ENCODE data around the gene TEX2. TPM values are rescaled to one million over a fixed set of nuclear protein-coding genes. Genes with fewer than 3 reads are reported as not detected.
"Not testable (repeated sequence)": the region's sequence is repeated elsewhere in the genome, so short reads cannot be mapped to it uniquely, and the experiment has no call there.

TEX2 gene
- total RNA-seq, 3 donors from 2014 or later, result 18.4 to 20.4 (median 19.9) TPM

DNA sequence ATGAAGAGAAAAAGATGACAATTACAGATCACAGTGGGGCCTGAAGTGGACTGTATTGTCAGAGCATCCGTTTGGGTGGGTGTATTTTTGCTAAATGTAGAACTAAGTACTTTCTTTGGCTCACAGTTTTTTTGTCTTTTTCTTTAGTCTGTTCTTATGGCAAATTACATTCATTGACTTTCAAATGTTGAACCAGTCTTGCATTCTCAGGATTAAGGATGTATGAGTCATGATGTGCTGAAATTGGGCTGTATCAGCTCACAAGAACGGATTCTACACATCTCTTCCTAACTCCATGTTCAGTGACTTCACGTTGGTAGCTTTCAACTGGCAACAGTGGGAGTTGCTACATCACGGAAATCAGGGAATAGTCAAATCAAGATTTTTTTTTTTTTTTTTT, 66.5 kb downstream of the TEX2 start:
- peaks cover 4% of the 10 kb centered on the region for H3K9me3 Mint-ChIP-seq
- H3K36me3 Mint-ChIP-seq (ENCODE audit: insufficient read depth), result peaks cover 14% of the 10 kb centered on the region
- DNase-seq (no peak), ATAC-seq (no peak)
- no peaks in the 10 kb centered on the region for H3K27me3 Mint-ChIP-seq (ENCODE audit: low read depth)
- no peak overlapping the region for H3K4me3 Mint-ChIP-seq
- peaks cover 15% of the 10 kb centered on the region for H3K4me1 Mint-ChIP-seq (ENCODE audit: low read depth)

GRCh38 chr17:64193561-64193960, 69.5 kb downstream of the TEX2 start:
- Mint-ChIP-seq H3K4me3 (no peak overlapping the region), H3K27me3 (ENCODE audit: low read depth) (no peaks in the 10 kb centered on the region), H3K4me1 (ENCODE audit: low read depth) (no peaks in the 10 kb centered on the region), H3K36me3 (ENCODE audit: insufficient read depth) (peaks cover 14% of the 10 kb centered on the region), H3K9me3 (peaks cover 4% of the 10 kb centered on the region)
- DNase-seq, result no peak
- no peak for ATAC-seq

- H3K4me3 Mint-ChIP-seq, result no peak overlapping the region
- no peak for ATAC-seq
- H3K36me3 Mint-ChIP-seq (ENCODE audit: insufficient read depth), result peaks cover 18% of the 10 kb centered on the region
- H3K4me1 Mint-ChIP-seq (ENCODE audit: low read depth), result no peaks in the 10 kb centered on the region
- peaks cover 3% of the 10 kb centered on the region for H3K9me3 Mint-ChIP-seq
- DNase-seq, result no peak
- no peaks in the 10 kb centered on the region for H3K27me3 Mint-ChIP-seq (ENCODE audit: low read depth)
Measured at GRCh38 chr17:64192589-64192988, 70.5 kb downstream of the TEX2 start.

DNA sequence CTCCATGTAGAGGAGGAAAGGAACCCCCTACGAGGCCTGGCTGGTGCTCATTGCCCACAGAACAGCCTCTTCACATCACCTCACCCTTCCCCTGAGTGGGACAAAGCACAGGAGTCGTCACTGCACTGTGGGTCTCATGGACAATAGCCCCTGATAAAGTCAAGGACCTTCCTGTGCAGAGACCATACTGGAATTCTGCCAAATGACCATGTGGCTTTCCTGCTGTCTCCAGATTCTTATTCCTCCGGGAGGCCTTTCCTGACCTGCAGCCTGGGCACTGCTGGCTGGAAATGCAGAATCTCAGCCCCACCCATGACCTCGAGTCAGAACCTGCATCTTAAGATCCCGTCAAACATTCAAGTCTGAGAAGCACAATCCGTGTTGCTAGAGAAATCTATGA, 72.6 kb downstream of the TEX2 start:
- Mint-ChIP-seq H3K36me3 (ENCODE audit: insufficient read depth) (peaks cover 26% of the 10 kb centered on the region), H3K9me3 (no peaks in the 10 kb centered on the region), H3K4me3 (no peak overlapping the region), H3K4me1 (ENCODE audit: low read depth) (no peaks in the 10 kb centered on the region), H3K27me3 (ENCODE audit: low read depth) (no peaks in the 10 kb centered on the region)
- DNase-seq (no peak), ATAC-seq (no peak)

DNA sequence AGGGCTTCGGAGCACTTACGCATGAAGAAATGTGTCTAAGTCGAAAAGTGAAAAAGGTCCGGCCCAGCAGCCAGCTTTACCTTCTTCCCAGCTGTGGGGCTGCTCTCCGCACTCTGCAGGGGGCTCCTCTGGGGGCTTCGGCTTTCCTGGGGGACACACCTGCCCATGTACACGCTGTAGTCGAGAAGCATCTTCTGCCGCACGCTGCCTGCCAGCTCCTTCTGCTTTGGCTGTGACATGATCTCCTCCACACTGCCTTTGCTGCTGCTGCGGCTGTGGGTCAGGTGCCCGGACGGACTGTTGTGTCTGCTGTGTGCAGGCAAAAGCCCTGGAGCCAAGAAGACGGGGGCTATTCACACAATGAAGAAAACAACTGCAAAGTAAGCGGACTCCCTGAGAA, 75.0 kb downstream of the TEX2 start:
- Mint-ChIP-seq H3K4me3 (no peak overlapping the region), H3K27me3 (ENCODE audit: low read depth) (no peaks in the 10 kb centered on the region), H3K36me3 (ENCODE audit: insufficient read depth) (peaks cover 21% of the 10 kb centered on the region), H3K4me1 (ENCODE audit: low read depth) (peaks cover 4% of the 10 kb centered on the region), H3K9me3 (no peaks in the 10 kb centered on the region)
- ATAC-seq (no peak), DNase-seq (no peak)

DNA sequence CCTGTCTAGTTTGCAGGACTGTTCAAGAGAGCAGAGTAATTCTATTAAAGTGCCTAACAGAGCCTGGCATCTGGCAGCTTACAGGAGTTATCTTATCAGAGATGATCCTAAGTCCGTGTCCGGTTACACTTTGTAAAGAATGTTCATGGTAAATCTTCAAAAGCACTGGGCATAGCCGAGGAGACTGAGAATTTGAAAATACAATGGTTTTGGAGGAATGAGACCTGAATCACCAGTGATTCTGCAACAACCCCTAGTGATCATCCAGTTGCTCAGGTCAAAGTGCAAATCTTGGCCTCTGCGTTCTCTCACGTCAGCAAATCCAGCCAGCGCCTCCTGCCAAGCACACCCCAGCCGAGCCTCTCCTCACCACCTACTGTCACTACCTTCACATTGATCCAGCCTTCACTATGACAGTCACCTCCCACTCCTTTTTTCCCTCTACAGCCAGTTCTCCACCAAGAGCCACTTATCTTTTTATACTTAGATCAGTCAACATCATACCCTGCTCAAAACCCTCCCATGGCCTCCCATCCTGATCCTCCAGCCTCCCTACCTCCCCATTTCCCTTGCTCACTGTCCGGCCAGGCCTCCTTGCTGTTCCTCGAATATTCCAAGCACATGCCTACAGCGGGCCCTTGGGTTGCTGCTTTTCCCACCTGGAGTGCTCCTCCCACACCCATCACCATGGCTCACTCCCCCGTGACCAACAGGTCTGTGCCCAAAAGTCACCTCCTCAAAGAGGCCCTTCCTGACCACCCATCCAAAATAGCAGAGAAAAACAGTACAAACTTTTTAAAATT, 75.8 kb downstream of the TEX2 start:
- peaks cover 17% of the 10 kb centered on the region for H3K36me3 Mint-ChIP-seq (ENCODE audit: insufficient read depth)
- DNase-seq (no peak), ATAC-seq (no peak)
- no peaks in the 10 kb centered on the region for H3K27me3 Mint-ChIP-seq (ENCODE audit: low read depth)
- H3K9me3 Mint-ChIP-seq, result no peaks in the 10 kb centered on the region
- H3K4me3 Mint-ChIP-seq, result no peak overlapping the region
- peaks cover 4% of the 10 kb centered on the region for H3K4me1 Mint-ChIP-seq (ENCODE audit: low read depth)

DNA sequence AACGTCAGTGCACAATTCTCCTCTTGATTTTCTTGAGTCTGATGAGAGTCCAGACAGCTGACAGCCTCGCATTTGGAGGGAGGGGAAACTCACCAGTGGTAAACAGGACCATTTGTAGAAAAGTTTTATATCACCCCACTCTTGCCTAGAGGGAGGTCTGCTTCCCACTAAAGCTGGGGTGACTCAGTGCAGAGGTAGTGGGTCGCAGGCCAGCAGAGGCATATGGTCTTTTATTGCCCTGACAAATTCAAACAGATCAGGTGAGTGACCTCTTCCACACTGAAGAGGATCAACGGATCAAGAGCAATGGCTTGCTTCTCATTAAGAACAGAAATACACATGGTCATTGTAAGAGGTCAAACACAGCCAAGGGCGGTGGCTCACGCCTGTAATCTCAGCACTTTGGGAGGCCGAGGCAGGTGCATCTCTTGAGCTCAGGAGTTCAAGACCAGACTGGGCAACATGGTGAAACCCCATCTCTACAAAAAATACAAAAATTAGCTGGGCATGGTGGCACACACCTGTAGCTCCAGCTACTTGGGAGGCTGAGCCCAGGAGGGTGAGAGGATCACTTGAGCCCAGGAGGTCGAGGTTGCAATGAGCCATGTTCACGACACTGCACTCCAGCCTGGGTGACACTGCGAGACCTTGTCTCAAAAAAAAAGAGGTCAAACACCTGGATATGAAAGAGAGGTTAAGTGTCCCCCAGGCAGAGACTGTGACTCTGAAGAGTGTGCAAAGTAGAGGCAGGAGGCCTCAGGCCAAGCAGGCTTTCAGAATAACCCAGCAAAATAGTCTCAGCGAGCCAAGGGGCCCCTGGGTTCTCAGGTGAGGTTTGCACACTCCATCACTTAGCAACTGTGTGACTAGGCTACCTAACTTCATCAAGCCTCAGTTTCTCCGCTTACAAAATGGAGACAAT, 76.6 kb downstream of the TEX2 start:
- Mint-ChIP-seq H3K9me3 (no peaks in the 10 kb centered on the region), H3K36me3 (ENCODE audit: insufficient read depth) (peaks cover 19% of the 10 kb centered on the region), H3K4me3 (no peak overlapping the region), H3K4me1 (ENCODE audit: low read depth) (peaks cover 4% of the 10 kb centered on the region), H3K27me3 (ENCODE audit: low read depth) (no peaks in the 10 kb centered on the region)
- DNase-seq (no peak), ATAC-seq (no peak)

DNA sequence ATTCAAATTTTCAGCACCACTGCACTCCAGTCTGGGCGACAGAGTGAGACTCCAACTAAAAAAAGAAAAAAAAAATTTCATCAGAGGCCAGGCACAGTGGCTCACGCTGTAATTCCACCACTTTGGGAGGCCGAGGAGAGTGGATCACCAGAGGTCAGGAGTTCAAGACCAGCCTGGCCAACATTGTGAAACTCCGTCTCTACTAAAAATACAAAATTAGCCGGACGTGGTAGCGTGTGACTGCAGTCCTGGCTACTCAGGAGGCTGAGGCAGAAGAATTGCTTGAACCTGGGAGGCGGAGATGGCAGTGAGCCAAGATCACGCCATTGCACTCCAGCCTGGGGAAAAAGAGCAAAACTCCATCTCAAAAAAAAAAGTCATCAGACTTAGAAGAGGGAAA, 77.5 kb downstream of the TEX2 start:
- H3K27me3 Mint-ChIP-seq (ENCODE audit: low read depth); ATAC-seq; H3K9me3 Mint-ChIP-seq; H3K4me1 Mint-ChIP-seq (ENCODE audit: low read depth); DNase-seq; H3K4me3 Mint-ChIP-seq: not testable (repeated sequence)
- peaks cover 19% of the 10 kb centered on the region for H3K36me3 Mint-ChIP-seq (ENCODE audit: insufficient read depth)

DNA sequence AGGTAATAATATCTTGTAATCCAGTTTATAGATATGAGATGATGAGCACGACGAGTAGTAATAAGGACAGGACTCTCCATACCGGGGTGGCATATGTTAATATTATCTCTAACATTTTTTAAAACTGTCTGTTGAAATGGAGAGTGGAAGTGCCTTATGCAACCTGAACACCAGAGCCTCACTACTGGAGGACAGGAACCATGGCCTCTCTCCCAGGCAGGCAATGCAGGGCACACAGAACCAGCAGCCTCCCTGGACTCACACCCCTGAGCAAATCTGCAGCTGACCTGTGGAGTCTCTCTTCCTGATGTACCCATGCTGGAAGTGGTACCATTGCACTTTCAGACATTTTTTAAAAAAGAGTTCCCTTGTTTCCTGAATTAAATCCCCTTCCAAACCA, 78.0 kb downstream of the TEX2 start:
- H3K9me3 Mint-ChIP-seq, result no peaks in the 10 kb centered on the region
- H3K27me3 Mint-ChIP-seq (ENCODE audit: low read depth), result no peaks in the 10 kb centered on the region
- peaks cover 4% of the 10 kb centered on the region for H3K4me1 Mint-ChIP-seq (ENCODE audit: low read depth)
- no peak for ATAC-seq
- no peak for DNase-seq
- H3K4me3 Mint-ChIP-seq, result no peak overlapping the region
- H3K36me3 Mint-ChIP-seq (ENCODE audit: insufficient read depth), result peaks cover 19% of the 10 kb centered on the region

- no peak for DNase-seq
- Mint-ChIP-seq H3K4me1 (ENCODE audit: low read depth) (peaks cover 4% of the 10 kb centered on the region), H3K9me3 (no peaks in the 10 kb centered on the region), H3K36me3 (ENCODE audit: insufficient read depth) (peaks cover 22% of the 10 kb centered on the region), H3K4me3 (no peak overlapping the region), H3K27me3 (ENCODE audit: low read depth) (no peaks in the 10 kb centered on the region)
- peak; percentile 72 to 74 for ATAC-seq
Measured at GRCh38 chr17:64183815-64184214, 79.2 kb downstream of the TEX2 start.

GRCh38 chr17:64182325-64183012, 80.6 kb downstream of the TEX2 start:
- peaks cover 4% of the 10 kb centered on the region for H3K4me1 Mint-ChIP-seq (ENCODE audit: low read depth)
- no peaks in the 10 kb centered on the region for H3K27me3 Mint-ChIP-seq (ENCODE audit: low read depth)
- no peak for ATAC-seq
- H3K4me3 Mint-ChIP-seq, result no peak overlapping the region
- H3K36me3 Mint-ChIP-seq (ENCODE audit: insufficient read depth), result peaks cover 17% of the 10 kb centered on the region
- DNase-seq, result no peak
- H3K9me3 Mint-ChIP-seq, result no peaks in the 10 kb centered on the region

DNA sequence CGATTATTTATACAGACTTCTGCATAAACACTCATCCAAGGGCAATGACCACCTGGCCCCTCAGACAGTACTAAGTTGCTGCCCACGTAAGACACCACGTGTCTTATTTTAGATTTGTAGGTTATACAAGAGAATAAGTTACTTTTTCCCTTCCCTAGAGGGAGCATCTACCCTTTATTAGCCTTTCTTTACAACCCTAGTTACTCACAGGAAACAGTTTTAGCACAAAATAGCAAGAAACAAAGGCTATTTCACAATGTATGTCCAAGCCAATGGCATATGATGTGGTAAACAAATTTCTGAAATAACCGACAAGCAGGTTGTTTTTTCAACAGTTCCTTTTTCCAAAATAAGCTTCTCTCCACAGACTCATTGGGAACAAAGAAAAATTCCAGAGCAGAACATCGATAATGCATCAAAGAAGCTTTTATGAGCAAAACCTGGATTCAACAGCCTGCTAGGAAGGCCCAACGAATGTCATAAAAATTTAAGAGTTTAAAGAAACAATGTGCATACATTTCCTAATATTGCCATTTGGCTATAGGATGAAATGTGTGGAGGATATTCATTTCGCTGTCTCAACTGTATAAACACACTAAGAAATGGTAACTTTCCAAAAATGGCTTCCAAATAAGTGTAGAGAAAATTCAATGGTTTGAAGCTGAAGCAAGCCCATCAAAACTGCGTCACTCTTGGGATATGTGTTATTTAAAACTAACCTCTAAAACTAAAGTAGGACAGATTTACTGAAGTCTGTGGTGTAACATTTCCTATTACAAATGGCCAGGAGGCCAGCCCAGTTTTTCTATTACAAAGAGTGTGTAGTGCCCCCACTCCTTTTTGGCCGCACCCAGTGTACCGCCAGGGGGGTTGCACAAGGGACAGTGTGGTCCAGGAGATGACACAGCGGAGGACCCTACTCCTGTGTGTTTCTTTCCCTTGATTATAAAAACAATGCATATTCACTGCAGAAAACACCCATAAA, 82.7 kb downstream of the TEX2 start:
- H3K4me3 Mint-ChIP-seq, result no peak overlapping the region
- peaks cover 4% of the 10 kb centered on the region for H3K4me1 Mint-ChIP-seq (ENCODE audit: low read depth)
- H3K9me3 Mint-ChIP-seq, result no peaks in the 10 kb centered on the region
- DNase-seq, result no peak
- peaks cover 10% of the 10 kb centered on the region for H3K36me3 Mint-ChIP-seq (ENCODE audit: insufficient read depth)
- no peak for ATAC-seq
- no peaks in the 10 kb centered on the region for H3K27me3 Mint-ChIP-seq (ENCODE audit: low read depth)

DNA sequence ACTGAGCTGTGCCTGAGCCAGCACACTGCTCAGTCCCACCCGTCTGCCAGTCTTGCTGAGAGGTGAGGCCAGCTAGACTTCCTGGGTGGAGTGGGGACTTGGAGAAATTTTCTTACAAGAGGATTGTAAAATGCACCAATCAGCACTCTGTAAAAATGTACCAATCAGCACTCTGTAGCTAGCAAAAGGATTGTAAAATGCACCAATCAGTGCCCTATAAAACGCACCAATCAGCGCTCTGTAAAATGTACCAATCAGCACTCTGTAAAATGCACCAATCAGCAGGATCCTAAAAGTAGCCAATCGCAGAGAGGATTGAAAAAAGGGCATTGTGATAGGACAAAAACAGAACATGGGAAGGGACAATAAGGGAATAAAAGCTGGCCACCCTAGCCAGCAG, 84.0 kb downstream of the TEX2 start:
- H3K27me3 Mint-ChIP-seq (ENCODE audit: low read depth); DNase-seq; H3K4me1 Mint-ChIP-seq (ENCODE audit: low read depth); H3K9me3 Mint-ChIP-seq; H3K4me3 Mint-ChIP-seq; H3K36me3 Mint-ChIP-seq (ENCODE audit: insufficient read depth); ATAC-seq: not testable (repeated sequence)

All from activated T-cell treated with anti-CD3 and anti-CD28 coated beads, Interleukin-2, amount 50 U/mL, for 4 hours (primary cell).